GM19452 (cell line): ENCODE results near the gene NTPCR.
"Not testable (repeated sequence)": the region's sequence is repeated elsewhere in the genome, so short reads cannot be mapped to it uniquely, and the experiment has no call there.

Experiments
- ATAC-seq: cut with Tn5 transposase; IDR thresholded peaks from one replicate; pipeline ENCODE4 v1.9.1; 2021; ENCODE audit not compliant: unreplicated experiment

NTPCR gene

GRCh38 chr1:232925421-232926220 is 24.8 kb upstream of the NTPCR start:
- ATAC-seq: no peak

- not testable (repeated sequence) for ATAC-seq
Measured at GRCh38 chr1:232927166-232927565, 23.2 kb upstream of the NTPCR start.

- ATAC-seq: no peak
Measured at GRCh38 chr1:232927830-232928505, 22.4 kb upstream of the NTPCR start.

DNA sequence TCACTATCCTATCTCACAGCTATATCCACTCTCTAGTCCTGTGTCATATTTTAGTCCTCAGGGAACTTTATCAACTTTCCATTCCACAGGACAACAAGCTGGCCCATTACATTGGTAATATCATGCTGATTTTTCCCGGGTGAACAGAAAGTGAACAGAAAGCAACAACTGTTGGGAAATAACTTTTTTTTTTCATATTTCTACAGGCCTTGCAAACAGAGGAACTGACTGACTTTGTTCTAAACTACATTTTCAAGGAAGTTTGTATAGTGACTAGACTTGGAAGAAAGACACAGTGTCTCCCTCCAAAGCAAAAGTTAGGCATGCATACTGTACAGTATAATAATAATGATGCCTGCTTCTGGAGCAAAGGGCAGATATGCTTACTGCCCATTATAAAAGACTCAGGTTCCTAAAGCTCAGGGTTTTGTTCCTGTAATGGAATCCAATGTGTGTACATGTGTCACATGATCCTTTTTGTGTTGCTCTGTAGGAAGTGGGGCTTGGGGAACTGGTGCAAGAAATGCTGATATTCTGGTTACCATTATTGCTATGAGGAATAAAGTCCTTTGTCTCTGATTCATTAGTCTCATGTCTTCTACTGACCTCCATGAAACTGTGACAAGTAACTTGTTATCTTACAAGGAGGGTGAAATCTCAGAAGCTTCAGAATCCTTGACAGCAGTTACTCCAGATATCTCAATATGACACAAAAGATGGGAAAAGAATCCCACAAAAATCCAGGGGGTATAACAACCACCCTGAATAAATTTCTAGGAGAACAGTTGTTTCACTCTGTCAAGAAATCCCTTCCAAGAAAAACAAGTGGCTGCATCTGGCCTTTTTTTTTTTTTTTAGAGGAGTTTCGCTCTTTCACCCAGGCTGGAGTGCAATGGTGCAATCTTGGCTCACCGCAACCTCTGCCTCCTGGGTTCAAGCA is 17.7 kb upstream of the NTPCR start:
- no peak for ATAC-seq

DNA sequence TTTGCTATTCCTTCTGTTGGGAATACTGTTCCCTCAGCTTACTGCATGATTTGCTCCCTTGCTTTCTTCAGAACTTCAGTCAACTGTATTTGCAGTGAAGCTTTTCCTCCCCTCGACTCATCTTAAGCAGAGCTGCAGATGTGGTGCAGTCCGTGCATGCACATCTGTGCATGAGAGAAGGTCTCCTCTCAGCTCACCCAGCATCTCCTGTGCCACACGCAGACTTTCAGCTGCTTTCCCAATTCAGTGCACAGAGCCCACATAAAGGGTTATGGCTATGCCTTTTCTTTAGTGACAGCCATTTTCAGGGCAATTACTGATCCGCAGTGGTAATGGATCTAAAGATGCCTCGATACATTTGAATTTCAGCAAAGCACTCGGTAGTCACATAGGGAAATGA is 13.5 kb upstream of the NTPCR start:
- ATAC-seq: no peak

- no peak for ATAC-seq
Measured at GRCh38 chr1:232937741-232938375, 12.6 kb upstream of the NTPCR start.

- ATAC-seq: no peak
Measured at GRCh38 chr1:232938926-232939325, 11.5 kb upstream of the NTPCR start.

DNA sequence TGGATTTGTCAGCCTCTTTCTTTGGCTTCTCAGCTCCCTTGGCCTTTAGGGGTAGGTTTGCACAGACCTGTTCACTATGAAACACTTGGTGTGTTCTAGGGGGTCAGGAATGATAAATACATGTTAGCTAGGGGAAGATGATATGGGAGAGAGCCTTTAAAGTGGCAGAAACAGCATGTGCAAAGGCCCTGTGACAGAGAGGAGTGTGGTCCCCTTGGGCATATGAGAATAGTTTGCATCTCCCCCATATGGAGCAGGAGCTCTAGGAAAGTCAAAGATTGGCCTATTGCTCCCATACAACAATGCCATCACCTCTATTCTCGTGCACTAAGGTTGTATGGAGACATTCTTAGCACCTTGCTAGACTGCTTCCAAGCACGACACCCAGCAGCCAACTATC is 10.7 kb upstream of the NTPCR start:
- no peak for ATAC-seq

- no peak for ATAC-seq
Measured at GRCh38 chr1:232940262-232940661, 10.1 kb upstream of the NTPCR start.

GRCh38 chr1:232942413-232943294 is 7.8 kb upstream of the NTPCR start:
- ATAC-seq: no peak

GRCh38 chr1:232943679-232944252 is 6.6 kb upstream of the NTPCR start:
- peak; percentile 49 for ATAC-seq

GRCh38 chr1:232944347-232944746 is 6.1 kb upstream of the NTPCR start:
- ATAC-seq: no peak

DNA sequence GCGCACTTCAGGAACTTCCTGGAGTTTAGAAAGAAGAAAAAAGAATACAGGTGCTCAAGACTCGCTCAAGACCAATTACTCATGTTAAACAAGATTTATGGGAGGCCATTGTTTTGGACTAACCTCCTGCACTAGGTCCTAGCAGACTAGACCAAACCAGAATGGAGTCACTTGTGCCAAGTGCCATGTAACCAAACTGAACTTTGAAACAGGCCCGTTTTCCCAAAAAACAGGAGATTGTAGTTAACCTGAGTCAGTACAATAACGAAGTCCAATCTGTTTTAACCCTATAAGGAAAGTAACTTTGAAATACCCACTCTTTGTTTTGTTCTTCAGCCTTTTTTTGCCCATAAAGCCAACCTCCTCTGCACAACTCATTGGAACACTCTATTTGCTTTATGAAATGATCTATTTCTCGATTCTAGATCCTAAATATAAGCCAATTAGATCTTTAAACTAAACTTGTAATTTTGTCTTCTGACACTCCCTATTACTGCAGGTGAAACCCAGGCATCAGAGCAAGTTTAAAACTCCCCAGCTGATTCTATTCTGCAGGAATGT is 695 bp upstream of the NTPCR start:
- ATAC-seq: no peak

GRCh38 chr1:232951180-232951579 is 769 bp downstream of the NTPCR start:
- no peak for ATAC-seq

DNA sequence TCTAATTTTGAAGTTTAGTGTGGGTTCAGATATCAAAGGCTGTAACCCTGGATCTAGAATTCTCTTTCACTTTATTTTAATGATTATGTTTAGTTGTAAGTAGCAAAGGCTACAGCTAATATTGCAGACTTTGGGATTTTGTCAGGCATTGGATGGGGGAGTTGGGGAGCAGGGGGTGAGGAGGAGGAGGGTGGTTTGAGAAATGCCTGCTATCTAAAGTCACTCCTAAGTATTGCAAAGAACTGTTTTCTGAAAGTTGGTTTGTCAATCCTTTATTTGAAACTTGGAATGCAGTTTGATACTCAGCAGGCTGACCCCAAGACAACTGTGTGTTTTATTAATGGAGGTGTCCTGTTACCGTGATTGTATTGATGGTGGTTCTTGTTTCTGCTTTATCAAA is 1.2 kb downstream of the NTPCR start:
- ATAC-seq: no peak

GRCh38 chr1:232952514-232953499 is 2.4 kb downstream of the NTPCR start:
- ATAC-seq: peak; percentile 55

GRCh38 chr1:232954594-232955365 is 4.4 kb downstream of the NTPCR start:
- no peak for ATAC-seq
